Activated gamma-delta T cell (primary cell): ENCODE data around the gene CTAGE4.
"Not testable (repeated sequence)": the region's sequence is repeated elsewhere in the genome, so short reads cannot be mapped to it uniquely, and the experiment has no call there.

Experiments
- DNase-seq: peaks from one replicate; lab custom pipeline; 2025; lab: John Stamatoyannopoulos, UW

CTAGE4 gene

GRCh38 chr7:144183166-144183565 lies at the start of gene CTAGE4:
Gene CTAGE4 (plus strand): TSS chr7:144183466. CDS start chr7:144183504, 38 bp downstream.
- not testable (repeated sequence) for DNase-seq

GRCh38 chr7:144134116-144134515 lies 49.1 kb upstream of the CTAGE4 start:
- DNase-seq = no peak

GRCh38 chr7:144137501-144137900 lies 45.8 kb upstream of the CTAGE4 start:
- DNase-seq = no peak

- DNase-seq = no peak
These were observed 41.1 kb upstream of the CTAGE4 start for GRCh38 chr7:144142187-144142586.

GRCh38 chr7:144144426-144144825 lies 38.8 kb upstream of the CTAGE4 start:
- no peak for DNase-seq

- DNase-seq = no peak
These were observed 34.9 kb upstream of the CTAGE4 start for GRCh38 chr7:144148224-144148827.

GRCh38 chr7:144158861-144159260 lies 24.4 kb upstream of the CTAGE4 start:
- DNase-seq = no peak

GRCh38 chr7:144164784-144165183 lies 18.5 kb upstream of the CTAGE4 start:
- DNase-seq = no peak

- DNase-seq = not testable (repeated sequence)
These were observed 11.5 kb upstream of the CTAGE4 start for GRCh38 chr7:144171594-144172350.

- DNase-seq = no peak
These were observed 8.7 kb upstream of the CTAGE4 start for GRCh38 chr7:144174613-144175012.

- DNase-seq = not testable (repeated sequence)
These were observed 4.7 kb upstream of the CTAGE4 start for GRCh38 chr7:144178380-144179164.

- not testable (repeated sequence) for DNase-seq
These were observed 4.1 kb upstream of the CTAGE4 start for GRCh38 chr7:144179165-144179479.

GRCh38 chr7:144187848-144188247 lies 4.6 kb downstream of the CTAGE4 start:
- DNase-seq = not testable (repeated sequence)

GRCh38 chr7:144188578-144189171 lies 5.4 kb downstream of the CTAGE4 start:
- not testable (repeated sequence) for DNase-seq

- not testable (repeated sequence) for DNase-seq
These were observed 10.5 kb downstream of the CTAGE4 start for GRCh38 chr7:144193782-144194181.

GRCh38 chr7:144194453-144194852 lies 11.2 kb downstream of the CTAGE4 start:
- not testable (repeated sequence) for DNase-seq

- not testable (repeated sequence) for DNase-seq
These were observed 12.1 kb downstream of the CTAGE4 start, which contains the start of gene ARHGEF35 for GRCh38 chr7:144195212-144195872. Gene ARHGEF35 (minus strand): TSS chr7:144195833. CDS start chr7:144188383, 7,450 bp downstream.

- DNase-seq = not testable (repeated sequence)
These were observed 15.7 kb downstream of the CTAGE4 start for GRCh38 chr7:144198934-144199333.

- DNase-seq = not testable (repeated sequence)
These were observed 18.7 kb downstream of the CTAGE4 start for GRCh38 chr7:144201978-144202377.

GRCh38 chr7:144203086-144203485 lies 19.8 kb downstream of the CTAGE4 start:
- DNase-seq = not testable (repeated sequence)

GRCh38 chr7:144205306-144205705 lies 22.0 kb downstream of the CTAGE4 start:
- not testable (repeated sequence) for DNase-seq
